ENCODE data around the gene STK38. TPM values are rescaled to one million over a fixed set of nuclear protein-coding genes. Genes with fewer than 3 reads are reported as not detected.

Gene STK38
- total and polyA plus RNA-seq, 2 donors (not counting 1 experiment from before 2014, with no cell fraction given): 26.9 to 42.6 TPM

- Histone ChIP-seq H3K4me3 (replicated peaks in 1 of 4; ENCODE audit: control extremely low read depth in 1 of 4, insufficient read depth in 1 of 4, low read depth in 3 of 4, low read length in 4 of 4) (peak overlapping the region; percentile 81 to 99 (median 91)), H2AFZ (ENCODE audit: low read length) (no peak overlapping the region), H3K4me2 (ENCODE audit: extremely low read depth, insufficient read depth, low read length) (peak overlapping the region; percentile 98), H3K27ac (ENCODE audit: insufficient read depth, low read length) (peak overlapping the region; percentile 84), H3K27me3 (ENCODE audit: control insufficient read depth, insufficient read depth, low read length) (no peaks in the 10 kb centered on the region), H4K20me1 (ENCODE audit: control insufficient read depth, extremely low read depth, insufficient read depth, low read length) (no peaks in the 10 kb centered on the region), H3K9ac (ENCODE audit: insufficient read depth, low read length) (peak overlapping the region; percentile 89), H3K36me3 (ENCODE audit: control insufficient read depth, insufficient read depth, low read length) (no peaks in the 10 kb centered on the region), H3K9me3 (ENCODE audit: control insufficient read depth, insufficient read depth, low read depth, low read length) (no peaks in the 10 kb centered on the region), H3K79me2 (ENCODE audit: control insufficient read depth, insufficient read depth, low read length) (peaks cover 53% of the 10 kb centered on the region), H3K4me1 (ENCODE audit: control insufficient read depth, extremely low read depth, insufficient read depth, low read length) (peaks cover 3% of the 10 kb centered on the region)
- peak in 1 of 2 donors; percentile 6 for DNase-seq (ENCODE audit: low read depth in 2 of 2)
- TF ChIP-seq EZH2 (IDR thresholded peaks at IDR 0.05; ENCODE audit: low read length, missing control alignments) (no peak), CTCF (conservative IDR thresholded peaks at IDR 0.05 in 1 of 2, IDR thresholded peaks at IDR 0.05 in 1 of 2; ENCODE audit: low read depth in 1 of 2, low read length in 2 of 2) (no peak)
These were observed 1.4 kb downstream of the STK38 start for GRCh38 chr6:36545767-36546307.

GRCh38 chr6:36544228-36544627 lies 3.1 kb downstream of the STK38 start:
- Histone ChIP-seq H3K27ac (ENCODE audit: insufficient read depth, low read length) (no peak overlapping the region), H3K79me2 (ENCODE audit: control insufficient read depth, insufficient read depth, low read length) (peaks cover 54% of the 10 kb centered on the region), H3K4me1 (ENCODE audit: control insufficient read depth, extremely low read depth, insufficient read depth, low read length) (peaks cover 3% of the 10 kb centered on the region), H3K27me3 (ENCODE audit: control insufficient read depth, insufficient read depth, low read length) (no peaks in the 10 kb centered on the region), H3K36me3 (ENCODE audit: control insufficient read depth, insufficient read depth, low read length) (peaks cover 6% of the 10 kb centered on the region), H3K4me3 (replicated peaks in 1 of 4; ENCODE audit: control extremely low read depth in 1 of 4, insufficient read depth in 1 of 4, low read depth in 3 of 4, low read length in 4 of 4) (peak overlapping the region in 1 of 4 experiments; percentile 22), H3K9me3 (ENCODE audit: control insufficient read depth, insufficient read depth, low read depth, low read length) (no peaks in the 10 kb centered on the region), H3K4me2 (ENCODE audit: extremely low read depth, insufficient read depth, low read length) (peak overlapping the region; percentile 17), H2AFZ (ENCODE audit: low read length) (no peak overlapping the region), H3K9ac (ENCODE audit: insufficient read depth, low read length) (no peak overlapping the region), H4K20me1 (ENCODE audit: control insufficient read depth, extremely low read depth, insufficient read depth, low read length) (no peaks in the 10 kb centered on the region)
- DNase-seq (ENCODE audit: low read depth in 2 of 2): peak; percentile 25 to 53
- TF ChIP-seq CTCF (conservative IDR thresholded peaks at IDR 0.05 in 1 of 2, IDR thresholded peaks at IDR 0.05 in 1 of 2; ENCODE audit: low read depth in 1 of 2, low read length in 2 of 2) (no peak), EZH2 (IDR thresholded peaks at IDR 0.05; ENCODE audit: low read length, missing control alignments) (no peak)

- no peak overlapping the region for H3K4me2 ChIP-seq (ENCODE audit: extremely low read depth, insufficient read depth, low read length)
- H3K27me3 ChIP-seq (ENCODE audit: control insufficient read depth, insufficient read depth, low read length): no peaks in the 10 kb centered on the region
- H4K20me1 ChIP-seq (ENCODE audit: control insufficient read depth, extremely low read depth, insufficient read depth, low read length): no peaks in the 10 kb centered on the region
- no peak for TF ChIP-seq EZH2 (IDR thresholded peaks at IDR 0.05; ENCODE audit: low read length, missing control alignments)
- no peak for TF ChIP-seq CTCF (conservative IDR thresholded peaks at IDR 0.05 in 1 of 2, IDR thresholded peaks at IDR 0.05 in 1 of 2; ENCODE audit: low read depth in 1 of 2, low read length in 2 of 2)
- H3K36me3 ChIP-seq (ENCODE audit: control insufficient read depth, insufficient read depth, low read length): peaks cover 6% of the 10 kb centered on the region
- DNase-seq (ENCODE audit: low read depth in 2 of 2): no peak
- no peak overlapping the region for H3K4me3 ChIP-seq (replicated peaks in 1 of 4; ENCODE audit: control extremely low read depth in 1 of 4, insufficient read depth in 1 of 4, low read depth in 3 of 4, low read length in 4 of 4)
- peaks cover 3% of the 10 kb centered on the region for H3K4me1 ChIP-seq (ENCODE audit: control insufficient read depth, extremely low read depth, insufficient read depth, low read length)
- H3K79me2 ChIP-seq (ENCODE audit: control insufficient read depth, insufficient read depth, low read length): peaks cover 52% of the 10 kb centered on the region
- no peaks in the 10 kb centered on the region for H3K9me3 ChIP-seq (ENCODE audit: control insufficient read depth, insufficient read depth, low read depth, low read length)
- no peak overlapping the region for H2AFZ ChIP-seq (ENCODE audit: low read length)
- no peak overlapping the region for H3K9ac ChIP-seq (ENCODE audit: insufficient read depth, low read length)
- no peak overlapping the region for H3K27ac ChIP-seq (ENCODE audit: insufficient read depth, low read length)
These were observed 5.2 kb downstream of the STK38 start for GRCh38 chr6:36542041-36542440.
